Fibroblast of villous mesenchyme (primary cell): ENCODE results near the gene TPCN1. TPM values are rescaled to one million over a fixed set of nuclear protein-coding genes. Genes with fewer than 3 reads are reported as not detected.

Experiments used
- DNase-seq: peaks from one replicate; pipeline ENCODE4 v3.0.0-alpha.2; 2010; ENCODE audit warnings: low read depth
- H3K4me3 ChIP-seq: 2 replicates; pipeline ENCODE4 v1.5.1; 2011; ENCODE audit warnings: low read depth, mild to moderate bottlenecking, low read length
- total RNA-seq: library from RNA; depleted of rRNA; stranded (reverse); fragments of >200 nt; gene quantifications from 2 replicates; pipeline ENCODE4 v1.2.3, GENCODE V29; 2012
- TF ChIP-seq, protein P1 (sequence below): IDR thresholded peaks from 2 replicates; pipeline ENCODE4 v1.5.1; 2012; ENCODE audit warnings: low read depth, mild to moderate bottlenecking, low read length; ENCODE audit not compliant: insufficient read depth

The TPCN1 gene
- total RNA-seq, 1 donor = 25.9 TPM

DNA sequence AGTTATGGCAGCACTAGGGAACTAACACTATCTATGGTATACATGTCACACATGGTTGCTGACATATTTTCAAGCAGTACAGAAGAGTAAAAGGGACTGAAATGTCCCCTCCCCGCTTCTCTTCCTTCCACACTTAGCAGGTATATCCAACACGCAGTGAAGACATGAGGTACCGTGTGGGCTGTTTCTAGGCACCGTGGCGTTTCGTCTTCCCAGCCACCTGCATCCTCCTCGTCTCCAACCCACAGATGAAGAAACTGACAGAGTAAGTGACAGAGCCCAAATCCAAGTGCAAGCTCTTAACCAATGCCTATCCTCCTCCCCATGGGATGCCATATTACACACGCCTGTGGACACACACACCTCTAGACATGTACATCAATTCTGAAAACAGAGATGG is 81.2 kb downstream of the TPCN1 start:
- TF ChIP-seq, protein P1, sequence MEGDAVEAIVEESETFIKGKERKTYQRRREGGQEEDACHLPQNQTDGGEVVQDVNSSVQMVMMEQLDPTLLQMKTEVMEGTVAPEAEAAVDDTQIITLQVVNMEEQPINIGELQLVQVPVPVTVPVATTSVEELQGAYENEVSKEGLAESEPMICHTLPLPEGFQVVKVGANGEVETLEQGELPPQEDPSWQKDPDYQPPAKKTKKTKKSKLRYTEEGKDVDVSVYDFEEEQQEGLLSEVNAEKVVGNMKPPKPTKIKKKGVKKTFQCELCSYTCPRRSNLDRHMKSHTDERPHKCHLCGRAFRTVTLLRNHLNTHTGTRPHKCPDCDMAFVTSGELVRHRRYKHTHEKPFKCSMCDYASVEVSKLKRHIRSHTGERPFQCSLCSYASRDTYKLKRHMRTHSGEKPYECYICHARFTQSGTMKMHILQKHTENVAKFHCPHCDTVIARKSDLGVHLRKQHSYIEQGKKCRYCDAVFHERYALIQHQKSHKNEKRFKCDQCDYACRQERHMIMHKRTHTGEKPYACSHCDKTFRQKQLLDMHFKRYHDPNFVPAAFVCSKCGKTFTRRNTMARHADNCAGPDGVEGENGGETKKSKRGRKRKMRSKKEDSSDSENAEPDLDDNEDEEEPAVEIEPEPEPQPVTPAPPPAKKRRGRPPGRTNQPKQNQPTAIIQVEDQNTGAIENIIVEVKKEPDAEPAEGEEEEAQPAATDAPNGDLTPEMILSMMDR = no peak
- no peak for DNase-seq
- H3K4me3 ChIP-seq = no peak overlapping the region

GRCh38 chr12:113302886-113303640 is 81.8 kb downstream of the TPCN1 start:
- DNase-seq = no peak
- TF ChIP-seq, protein P1 = no peak
- no peak overlapping the region for H3K4me3 ChIP-seq

- DNase-seq = no peak
- TF ChIP-seq, protein P1 = no peak
Observed at GRCh38 chr12:113305281-113305856, 84.1 kb downstream of the TPCN1 start.

GRCh38 chr12:113306382-113306781 is 85.1 kb downstream of the TPCN1 start:
- TF ChIP-seq, protein P1 = no peak
- no peak for DNase-seq
- no peak overlapping the region for H3K4me3 ChIP-seq

More at GRCh38 chr12:113305281-113305856, 84.1 kb downstream of the TPCN1 start:
- H3K4me3 ChIP-seq = no peak overlapping the region

DNA sequence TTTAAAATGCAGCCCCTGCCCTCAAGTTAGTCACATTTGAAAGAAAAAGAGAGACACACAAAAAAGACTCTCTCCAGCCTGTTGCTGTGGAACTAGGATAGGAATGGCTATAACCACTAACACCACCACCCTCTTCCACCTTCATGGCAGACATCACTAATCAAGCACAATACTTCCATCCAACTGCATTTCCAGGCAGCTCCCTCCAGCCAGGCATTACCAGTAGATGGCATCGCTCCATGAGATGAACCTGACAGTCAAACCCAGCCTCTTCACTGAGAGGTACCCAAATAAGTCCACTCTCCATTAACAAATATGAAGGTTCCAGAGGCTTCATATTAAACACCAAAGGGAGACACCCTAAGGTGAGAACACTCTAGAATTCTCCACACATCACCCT is 89.2 kb downstream of the TPCN1 start:
- DNase-seq = no peak
- no peak overlapping the region for H3K4me3 ChIP-seq
- TF ChIP-seq, protein P1 = no peak

GRCh38 chr12:113314121-113314529 is 92.9 kb downstream of the TPCN1 start:
- TF ChIP-seq, protein P1 = no peak
- H3K4me3 ChIP-seq = no peak overlapping the region
- no peak for DNase-seq
